K562 (cell line): ENCODE data around the gene MBD6. TPM values are rescaled to one million over a fixed set of nuclear protein-coding genes. Genes with fewer than 3 reads are reported as not detected.

Experiments
- ATAC-seq: fragments of 200-7000 bp; cut with Tn5 transposase; 3 replicates; pipeline ENCODE4 v1.9.1; 2020; ENCODE audit warnings: moderate library complexity
- BruUV-seq: library from RNA; stranded (reverse); fragments of 400-500 nt; replicated peaks from 2 replicates; lab custom pipeline; 2021; lab: Mats Ljungman, UMichigan
- CTCF ChIA-PET: fragments of 300-600 bp; formaldehyde crosslinking; extraction: SDS; loops from one replicate; lab custom pipeline; 2021; ENCODE audit warnings: low intra/inter-chr PET ratio; lab: Yijun Ruan, JAX
- POLR2A ChIA-PET: fragments of 300-600, 350-650 bp; sonication (Branson Sonifier 250); formaldehyde crosslinking; extraction: SDS; loops from one replicate; lab custom pipeline; 2021; ENCODE audit warnings: antibody characterized with exemption, inconsistent platforms; lab: Yijun Ruan, JAX
- DNase-seq, 4 experiments: peaks; one replicate each; pipeline versions ENCODE4 v3.0.0 to v3.0.0-alpha.2; 2011 to 2018; ENCODE audit warnings: low spot score in 3 of 4, mixed read lengths in 3 of 4; ENCODE audit errors: extremely low read depth in 1 of 4
- FAIRE-seq: peaks from 2 replicates; lab custom pipeline; 2011; peaks lifted over from hg19 to GRCh38; lab: Jason Lieb, UNC
- H2AFZ ChIP-seq: 2 replicates; pipeline ENCODE4 v1.6.0; 2011; ENCODE audit warnings: low read depth, low read length, control low read depth, inconsistent platforms
- H3K27ac ChIP-seq: fragments of 200-600 bp; 3 replicates; pipeline ENCODE4 v1.8.0; 2011; ENCODE audit warnings: low read depth, mild to moderate bottlenecking, control low read depth, inconsistent platforms, low read length, moderate library complexity, mixed read lengths; ENCODE audit errors: extremely low read depth
- H3K27me3 ChIP-seq, 2 experiments: fragments of 300-600 bp in 1 of 2; 2 replicates in 1 of 2; 3 replicates in 1 of 2; pipeline versions ENCODE4 v1.6.0 to v1.8.0; 2011; ENCODE audit warnings: inconsistent platforms in 2 of 2, low read length in 2 of 2, mild to moderate bottlenecking in 1 of 2, mixed read lengths in 1 of 2, moderate library complexity in 1 of 2; ENCODE audit not compliant: control insufficient read depth in 2 of 2, insufficient read depth in 2 of 2
- H3K36me3 ChIP-seq: fragments of 300-600 bp; 3 replicates; pipeline ENCODE4 v1.8.0; 2011; ENCODE audit warnings: mild to moderate bottlenecking, low read length, inconsistent platforms; ENCODE audit not compliant: control insufficient read depth, insufficient read depth
- H3K4me1 ChIP-seq, 2 experiments: fragments of 200-600 bp in 1 of 2; replicated peaks in 1 of 2; 2 replicates in 1 of 2; 3 replicates in 1 of 2; pipeline versions ENCODE4 v1.5.1 to v1.8.0; 2011; ENCODE audit warnings: inconsistent platforms in 2 of 2, low read length in 2 of 2, mild to moderate bottlenecking in 1 of 2, mixed read lengths in 1 of 2, moderate library complexity in 1 of 2; ENCODE audit not compliant: control insufficient read depth in 2 of 2, insufficient read depth in 2 of 2
- H3K4me2 ChIP-seq: 2 replicates; pipeline ENCODE4 v1.6.1; 2011; ENCODE audit warnings: low read length, control low read depth, inconsistent platforms, mixed read lengths; ENCODE audit not compliant: insufficient read depth
- H3K4me3 ChIP-seq: fragments of 200-600 bp; sonication (generic), shearing (Covaris generic); 2 replicates; pipeline ENCODE4 v1.5.1; 2016; ENCODE audit warnings: control low read depth, inconsistent platforms
- H3K79me2 ChIP-seq: fragments of 200-600 bp; 3 replicates; pipeline ENCODE4 v1.8.0; 2011; ENCODE audit warnings: low read length, inconsistent platforms; ENCODE audit not compliant: control insufficient read depth, insufficient read depth
- H3K9ac ChIP-seq, 2 experiments: 2 replicates each; pipeline versions ENCODE4 v1.6.0 to v1.6.1; 2011; ENCODE audit warnings: low read depth in 2 of 2, low read length in 2 of 2, control low read depth in 1 of 2, inconsistent platforms in 1 of 2, mild to moderate bottlenecking in 1 of 2, mixed read lengths in 1 of 2; ENCODE audit not compliant: insufficient read depth in 1 of 2
- H3K9me1 ChIP-seq: one replicate; pipeline ENCODE4 v1.6.0; 2011; ENCODE audit warnings: inconsistent platforms, mild to moderate bottlenecking, low read length, moderate library complexity; ENCODE audit not compliant: control insufficient read depth, insufficient read depth
- H3K9me3 ChIP-seq: replicated peaks from 2 replicates; pipeline ENCODE4 v1.5.1; 2011; ENCODE audit warnings: low read depth, low read length, inconsistent platforms; ENCODE audit not compliant: control insufficient read depth, insufficient read depth
- H4K20me1 ChIP-seq: replicated peaks from 2 replicates; pipeline ENCODE4 v1.6.1; 2011; ENCODE audit warnings: low read length, inconsistent platforms, mixed read lengths; ENCODE audit not compliant: control insufficient read depth, insufficient read depth
- ELK1 ChIP-seq: sonication (generic); formaldehyde crosslinking; IDR thresholded peaks from 2 replicates; pipeline ENCODE4 v1.8.1; 2022; ENCODE audit warnings: missing genetic modification reagents
- NFIX ChIP-seq: fragments of 250-450 bp; sonication (Bioruptor Pico); IDR thresholded peaks from 2 replicates; pipeline ENCODE4 v1.4.0; 2020; ENCODE audit warnings: low read depth, mild to moderate bottlenecking, moderate library complexity
- NONO ChIP-seq, 2 experiments: fragments of 200-400 bp in 1 of 2; fragments of 450-650 bp in 1 of 2; formaldehyde crosslinking in 1 of 2; IDR thresholded peaks; 2 replicates each; pipeline ENCODE4 v1.6.1; 2017; ENCODE audit warnings: low read depth in 2 of 2, mild to moderate bottlenecking in 2 of 2, moderate library complexity in 2 of 2, low read length in 1 of 2
- PTBP1 ChIP-seq: fragments of 200-400 bp; formaldehyde crosslinking; IDR thresholded peaks from 2 replicates; pipeline ENCODE4 v1.6.1; 2017; ENCODE audit warnings: low read depth, low read length
- RAD51 ChIP-seq: fragments of 450-650 bp; IDR thresholded peaks from 2 replicates; pipeline ENCODE4 v1.7.1; 2016; ENCODE audit warnings: low read depth, mild to moderate bottlenecking, borderline replicate concordance
- RBFOX2 ChIP-seq: fragments of 200-400 bp; formaldehyde crosslinking; IDR thresholded peaks from 2 replicates; pipeline ENCODE4 v1.6.1; 2017; ENCODE audit warnings: low read depth, mild to moderate bottlenecking, low read length, moderate library complexity
- SMAD1 ChIP-seq: fragments of 150-350 bp; IDR thresholded peaks from 2 replicates; pipeline ENCODE4 v1.6.1; 2014; ENCODE audit warnings: low read length, low read depth; ENCODE audit not compliant: partially characterized antibody
- SP2 ChIP-seq: IDR thresholded peaks from 2 replicates; pipeline ENCODE4 v1.6.1; 2011; ENCODE audit warnings: mild to moderate bottlenecking, low read depth, low read length, moderate library complexity; ENCODE audit not compliant: poor library complexity, severe bottlenecking; ENCODE audit errors: extremely low read depth
- STAT5A ChIP-seq: IDR thresholded peaks from 2 replicates; pipeline ENCODE4 v1.6.1; 2012; ENCODE audit warnings: low read length, inconsistent platforms, borderline replicate concordance
- TCF7L2 ChIP-seq: fragments of 150-350 bp; IDR thresholded peaks from 2 replicates; pipeline ENCODE4 v1.6.1; 2016; ENCODE audit warnings: low read depth, mild to moderate bottlenecking, low read length, moderate library complexity
- U2AF1 ChIP-seq: fragments of 200-400 bp; formaldehyde crosslinking; optimal IDR thresholded peaks from 2 replicates; pipeline ENCODE3; 2017; ENCODE audit warnings: mild to moderate bottlenecking, low read depth, low read length, moderate library complexity
- U2AF2 ChIP-seq: fragments of 200-400 bp; formaldehyde crosslinking; optimal IDR thresholded peaks from 2 replicates; pipeline ENCODE3; 2017; ENCODE audit warnings: low read depth, mild to moderate bottlenecking, low read length
- ZNF280A ChIP-seq: fragments of 450-650 bp; IDR thresholded peaks from 2 replicates; pipeline ENCODE4 v1.6.1; 2018; ENCODE audit warnings: mild to moderate bottlenecking, low read depth; ENCODE audit not compliant: partially characterized antibody
- WGBS: fragments of 100-300 bp; shearing (Covaris generic); methylation state at CpG from one replicate; pipeline ENCODE4 v1.1.6; 2016; ENCODE audit warnings: low coverage, mixed read lengths; ENCODE audit not compliant: insufficient coverage; ENCODE audit errors: missing lambda C conversion rate; 5-methylcytosine and 5-hydroxymethylcytosine counted together
- in situ Hi-C: fragments of 300-500 bp; cut with MboI; formaldehyde crosslinking; loops from 4 replicates; pipeline ENCODE4 v1.15.0; 2018; ENCODE audit warnings: inconsistent platforms, mixed read lengths
- intact Hi-C: fragments of 100-400 bp; cut with micrococcal nuclease; formaldehyde crosslinking; loops from 2 replicates; pipeline ENCODE4 v1.14.2; 2022
- polyA plus RNA-seq, 8 experiments: library from polyadenylated mRNA; depleted of rRNA in 4 of 8; stranded (reverse) in 5 of 8; unstranded in 3 of 8; fragments of >200 nt; fragmentation: Nextera tagmentation in 2 of 8; fragmentation: Illumina TruSeq in 1 of 8; extraction: Ambion mirVana in 2 of 8; extraction: Trizol in 1 of 8; gene quantifications; 2 replicates each; pipeline versions ENCODE4 v1.2.1 to v1.2.3, GENCODE V29; 2011 to 2014; ENCODE audit warnings: inconsistent platforms in 1 of 8, missing spikeins in 1 of 8
- total RNA-seq, 7 experiments: library from RNA; depleted of rRNA in 6 of 7; stranded (reverse); fragments of >200 nt in 6 of 7; fragmentation: Illumina TruSeq in 2 of 7; extraction: Trizol in 2 of 7; gene quantifications; 2 replicates each; pipeline versions ENCODE4 v1.2.1 to v1.2.3, GENCODE V29; 2011 to 2021; ENCODE audit warnings: low replicate concordance in 1 of 7

Gene MBD6
- total and polyA plus RNA-seq, 9 of the 15 experiments (the other 6 are each of a cell fraction or from before 2014, with no cell fraction given), result 2.0 to 54.8 (median 3.8) TPM

GRCh38 chr12:57579011-57579410, 56.4 kb downstream of the MBD6 start:
- Histone ChIP-seq H3K27me3 (no peaks in the 10 kb centered on the region), H4K20me1 (peaks cover 3% of the 10 kb centered on the region; the same call in 1 of the 2 replicates), H3K9ac (no peak overlapping the region), H3K36me3 (peaks cover 87% of the 10 kb centered on the region), H3K4me2 (no peak overlapping the region), H3K79me2 (no peaks in the 10 kb centered on the region), H3K9me3 (no peaks in the 10 kb centered on the region), H3K4me3 (no peak overlapping the region), H3K4me1 (no peaks in the 10 kb centered on the region; a peak in 2 of 5 replicates), H3K9me1 (peaks cover 7% of the 10 kb centered on the region), H2AFZ (no peak overlapping the region), H3K27ac (no peak overlapping the region)
- no peak for FAIRE-seq
- no peak for DNase-seq
- POLR2A ChIA-PET, result interaction anchor here (0.6 kb wide), 1 partner anchor 340 kb away, joined by 3 read pairs; no protein-coding TSS in a partner anchor
- in situ Hi-C loops (no loop called here), intact Hi-C loops (no loop called here)
- CTCF ChIA-PET, result no interaction called here
- TF ChIP-seq RAD51, result no peak
- TF ChIP-seq ELK1, result no peak
- no peak for TF ChIP-seq U2AF1
- no peak for TF ChIP-seq U2AF2
- no peak for TF ChIP-seq STAT5A
- no peak for TF ChIP-seq NFIX
- TF ChIP-seq SMAD1, result no peak
- TF ChIP-seq NONO (IDR thresholded peaks at IDR 0.05; ENCODE audit: low read depth in 2 of 2, low read length in 1 of 2), result no peak
- no peak for TF ChIP-seq RBFOX2
- no peak for TF ChIP-seq ZNF280A
- TF ChIP-seq TCF7L2, result no peak
- no peak for TF ChIP-seq SP2
- no peak for TF ChIP-seq PTBP1
- 86% methylated on average over 2 of the region's 2 CpGs for WGBS
- BruUV-seq, result no TSS peak
- no peak for ATAC-seq
